AG08396 (cell line): ENCODE data around the gene MYO1D.
"Not testable (repeated sequence)": the region's sequence is repeated elsewhere in the genome, so short reads cannot be mapped to it uniquely, and the experiment has no call there.

Source experiments
- DNase-seq: peaks from one replicate; pipeline ENCODE4 v3.0.0; 2012; ENCODE audit warnings: low spot score, mixed read lengths

Gene MYO1D

DNA sequence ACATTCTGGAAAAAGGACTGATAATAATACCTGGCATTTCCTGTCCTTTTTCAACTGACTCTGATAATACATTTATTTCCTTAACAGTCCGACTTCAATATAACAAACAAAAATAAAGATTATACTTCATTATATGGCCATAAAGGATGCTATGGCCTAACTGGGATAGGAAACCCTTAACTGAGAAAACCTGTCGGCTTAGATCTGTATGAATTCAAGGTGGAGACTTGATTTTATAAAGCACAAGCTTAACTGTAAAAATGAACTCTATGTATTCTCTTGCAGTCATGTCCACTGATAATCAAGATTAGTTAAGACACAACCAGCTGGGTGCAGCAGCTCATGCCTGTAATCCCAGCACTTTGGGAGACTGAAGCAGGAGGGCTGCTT is 102.2 kb downstream of the MYO1D start:
- DNase-seq = no peak

DNA sequence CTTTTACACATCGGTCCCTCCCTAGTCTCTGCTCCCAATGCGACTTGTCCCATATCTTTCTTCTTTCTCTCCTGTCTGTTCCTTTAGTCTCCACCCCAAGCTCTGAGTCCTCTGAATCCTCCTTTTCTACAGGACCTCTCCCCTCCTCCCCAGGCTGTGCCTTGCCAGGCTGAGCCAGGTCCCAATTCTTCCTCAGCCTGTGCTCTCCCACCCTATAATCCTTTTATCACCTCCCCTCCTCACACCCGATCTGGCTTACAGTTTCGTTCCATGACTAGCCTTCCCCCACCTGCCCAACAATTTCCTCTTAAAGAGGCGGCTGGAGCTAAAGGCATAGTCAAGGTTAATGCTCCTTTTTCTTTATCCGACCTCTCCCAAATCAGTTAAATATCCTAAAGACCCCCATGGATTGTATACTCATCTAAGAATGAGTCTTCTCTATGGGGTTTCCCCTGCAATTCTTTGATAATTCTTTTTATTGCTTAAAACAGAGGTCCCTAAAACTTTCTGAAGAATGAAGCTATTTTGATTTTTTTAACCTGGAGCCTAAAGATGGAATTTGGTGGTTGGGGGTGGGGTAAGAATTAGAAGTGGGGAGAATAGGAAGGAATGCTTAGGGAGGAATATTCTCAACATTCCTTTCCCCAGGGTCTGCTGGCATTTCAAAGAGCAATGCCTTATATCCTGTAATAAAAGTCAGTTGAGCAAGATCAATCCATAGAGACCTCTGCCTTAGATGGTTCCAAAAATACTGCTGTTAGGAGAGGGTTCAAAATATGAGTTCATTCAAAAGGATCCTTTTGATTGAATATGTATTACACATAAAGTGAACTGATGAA is 102.8 kb downstream of the MYO1D start:
- DNase-seq = no peak

DNA sequence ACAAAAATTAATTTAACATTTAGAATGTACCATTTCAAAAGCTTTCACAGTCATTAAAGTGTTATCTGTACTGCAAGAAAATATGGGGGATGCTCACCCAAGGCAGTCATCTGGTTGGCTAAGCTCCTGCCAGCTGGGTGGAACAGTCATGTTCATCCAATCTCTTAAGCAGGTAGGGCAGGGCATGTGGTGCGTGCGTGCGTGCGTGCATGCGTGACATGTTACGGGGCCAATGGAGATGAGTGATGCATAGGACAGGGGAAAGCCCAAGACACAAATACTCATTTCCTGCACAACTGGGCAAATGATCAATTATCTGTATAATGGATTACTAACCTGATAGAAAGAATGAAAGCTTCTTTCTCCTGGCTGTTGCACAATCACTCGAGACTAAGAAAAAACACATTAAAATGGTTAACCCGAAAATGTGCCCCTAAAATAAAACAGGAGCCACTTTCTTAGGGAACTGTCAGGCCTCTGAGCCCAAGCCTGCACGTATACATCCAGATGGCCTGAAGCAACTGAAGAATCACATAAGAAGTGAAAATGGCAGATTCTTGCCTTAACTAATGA is 104.4 kb downstream of the MYO1D start:
- DNase-seq = no peak

DNA sequence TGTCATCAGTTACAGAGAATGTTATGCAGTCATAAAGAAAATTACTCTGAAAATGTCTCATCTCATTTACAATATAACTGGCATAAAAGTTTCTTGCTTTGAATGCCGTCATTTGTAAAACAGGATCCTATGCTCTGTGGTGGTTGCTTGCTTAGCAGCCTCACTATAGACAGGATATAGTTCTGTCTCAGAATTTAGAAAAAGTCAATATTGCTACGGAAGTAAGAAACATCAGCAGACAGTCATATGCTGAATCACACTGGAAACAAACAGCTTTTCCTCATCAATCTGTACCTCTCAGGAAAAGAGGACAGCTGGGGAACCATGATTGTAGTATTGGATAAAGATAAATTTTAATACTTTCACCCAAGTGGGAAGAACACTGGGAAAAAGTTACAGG is 105.5 kb downstream of the MYO1D start:
- DNase-seq = no peak

DNA sequence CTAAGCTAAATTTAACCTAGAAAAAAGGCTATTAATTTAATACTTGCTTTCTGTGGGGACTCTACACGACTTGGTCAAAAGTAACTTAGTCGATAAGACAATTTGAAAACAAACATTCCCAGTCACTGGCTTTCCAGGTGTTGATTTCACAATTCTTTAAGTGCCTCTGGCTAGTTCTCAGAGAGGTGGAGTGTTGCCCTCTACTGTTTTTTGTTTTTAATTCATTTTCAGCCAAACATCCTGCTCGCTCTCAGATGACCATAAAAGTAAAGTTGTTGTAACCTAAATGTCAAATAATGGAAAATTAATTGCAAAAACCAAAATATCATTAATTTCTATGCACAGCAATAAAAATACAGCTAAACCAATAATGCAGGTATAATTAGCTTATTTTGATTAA is 107.1 kb downstream of the MYO1D start:
- no peak for DNase-seq

DNA sequence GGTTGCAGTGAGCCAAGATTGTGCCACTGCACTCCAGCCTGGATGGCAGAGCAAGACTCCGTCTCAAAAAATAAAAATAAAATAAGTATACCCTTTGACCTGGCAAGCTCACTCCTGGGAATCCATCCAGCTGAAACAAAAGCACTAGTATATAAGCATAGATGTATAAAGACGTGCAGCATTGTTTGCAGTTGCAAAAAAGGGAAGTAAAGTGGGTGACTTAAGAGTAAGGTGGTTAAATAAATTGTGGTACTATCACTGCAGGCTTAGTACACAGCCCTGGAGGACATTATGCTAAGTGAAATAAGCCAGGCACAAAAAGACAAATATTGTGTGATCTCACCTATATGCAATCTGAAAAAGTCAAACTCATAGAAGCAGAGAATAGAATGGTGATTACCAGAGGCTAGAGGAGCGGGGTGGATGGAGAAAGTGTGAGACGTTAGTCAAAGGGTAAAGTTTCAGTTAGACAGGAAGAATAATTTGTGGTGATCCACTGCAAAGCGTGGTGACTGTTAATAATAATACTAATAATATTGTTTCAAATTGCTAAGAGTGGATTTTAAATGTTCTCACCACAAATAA is 113.0 kb downstream of the MYO1D start:
- no peak for DNase-seq

DNA sequence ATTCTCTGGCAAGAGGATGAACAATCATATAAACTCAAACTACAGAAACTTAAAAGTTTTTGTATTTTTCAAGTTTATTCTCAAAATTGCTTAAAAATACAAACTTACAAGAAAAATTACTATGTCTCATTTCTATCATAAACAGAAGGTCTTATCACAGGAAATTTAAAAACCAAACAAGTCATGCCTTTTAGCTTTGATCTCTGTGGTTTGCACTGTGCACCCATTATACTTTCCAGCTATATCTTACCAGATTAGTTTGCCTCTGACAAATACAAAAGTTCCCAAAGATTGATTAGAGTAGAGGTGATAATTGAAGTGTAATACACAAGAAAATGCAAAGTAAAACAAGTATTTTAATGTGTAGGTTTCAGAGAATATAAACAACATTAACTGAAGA is 117.4 kb downstream of the MYO1D start:
- no peak for DNase-seq

DNA sequence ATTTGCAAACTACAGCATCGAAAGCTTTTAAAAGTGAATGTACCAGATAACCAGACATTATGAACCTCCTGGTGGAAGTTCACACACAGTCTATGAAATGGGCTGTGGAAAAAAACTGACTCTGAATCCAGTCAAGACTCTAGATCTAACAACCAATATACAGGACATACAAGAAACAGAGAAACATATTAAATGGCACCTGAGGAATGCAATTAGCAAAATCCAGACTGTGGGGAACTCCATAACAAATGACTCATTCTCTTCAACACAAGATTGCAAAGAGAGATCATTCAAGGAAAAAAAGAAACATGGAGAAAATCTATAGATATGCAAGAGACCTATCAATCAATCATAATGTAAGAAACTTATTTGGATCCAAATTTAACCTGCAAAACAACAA is 119.0 kb downstream of the MYO1D start:
- DNase-seq = no peak

DNA sequence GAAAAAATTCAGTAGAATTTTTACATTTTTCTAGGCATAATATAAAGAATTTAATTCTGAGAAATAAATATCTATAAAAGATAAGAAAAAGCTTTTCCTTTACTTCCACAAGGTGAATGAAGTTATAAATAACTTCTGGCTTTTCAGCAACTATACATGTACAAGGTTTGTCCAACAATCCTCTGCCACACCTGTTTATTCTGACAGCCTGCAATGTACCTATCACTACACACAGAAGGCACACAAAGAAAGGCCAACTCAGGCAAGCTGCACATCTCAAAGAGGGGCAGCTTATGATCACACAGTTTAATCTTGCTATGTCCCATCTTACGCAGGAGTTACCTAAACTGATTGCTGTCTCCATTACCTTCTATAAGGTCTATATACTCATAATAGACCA is 120.2 kb downstream of the MYO1D start:
- no peak for DNase-seq

DNA sequence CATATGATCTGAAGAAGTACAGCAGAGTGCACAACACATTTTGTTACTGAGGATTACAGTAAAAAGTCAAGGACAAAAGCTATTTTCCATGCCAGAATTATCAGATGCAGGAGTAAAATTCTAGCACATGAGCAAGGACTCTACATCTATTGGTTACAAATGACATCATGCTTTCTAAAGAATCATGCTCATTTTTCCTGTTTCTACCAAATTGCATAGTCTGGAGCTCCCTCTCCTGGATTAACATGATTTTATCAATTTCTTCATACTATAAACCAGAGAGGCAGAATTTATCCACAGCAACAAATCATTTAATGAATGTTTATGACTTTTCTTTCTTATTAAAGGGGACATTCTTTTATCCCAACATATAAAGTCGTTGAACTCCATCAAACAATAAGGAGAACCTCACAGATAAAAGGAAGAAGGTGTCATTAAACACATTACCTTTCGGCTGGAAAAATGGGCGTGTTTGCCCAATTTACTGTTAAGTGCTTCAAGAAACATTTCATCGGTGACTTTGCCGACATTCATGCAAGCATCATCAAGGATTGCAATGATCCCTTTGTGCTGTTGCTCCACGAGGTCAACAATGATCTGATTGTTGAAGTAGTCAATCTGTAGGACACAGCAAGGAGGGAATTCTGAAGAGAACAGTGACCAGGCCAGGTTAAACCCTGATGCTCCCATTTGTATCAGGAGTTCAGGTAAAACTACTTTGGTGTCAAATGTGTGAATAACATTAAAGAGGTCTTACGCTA is 121.7 kb downstream of the MYO1D start:
- DNase-seq = peak; percentile 46

DNA sequence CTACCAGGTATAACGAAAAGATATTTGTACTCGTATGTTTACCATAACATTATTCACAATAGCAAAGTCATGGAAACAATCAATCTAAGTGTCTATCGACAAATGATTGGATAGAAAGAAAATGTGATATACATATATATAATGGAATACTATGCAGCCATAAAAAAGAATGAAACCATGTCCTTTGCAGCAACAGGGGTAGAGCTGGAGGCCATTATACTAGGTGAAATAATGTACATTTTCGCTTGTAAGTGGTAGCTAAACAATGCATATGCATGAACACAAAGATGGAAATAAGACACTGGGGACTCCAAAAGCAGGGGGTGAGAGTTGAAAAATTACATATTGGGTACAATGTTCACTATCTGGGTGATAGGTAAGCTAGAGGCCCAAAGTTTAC is 124.0 kb downstream of the MYO1D start:
- no peak for DNase-seq

DNA sequence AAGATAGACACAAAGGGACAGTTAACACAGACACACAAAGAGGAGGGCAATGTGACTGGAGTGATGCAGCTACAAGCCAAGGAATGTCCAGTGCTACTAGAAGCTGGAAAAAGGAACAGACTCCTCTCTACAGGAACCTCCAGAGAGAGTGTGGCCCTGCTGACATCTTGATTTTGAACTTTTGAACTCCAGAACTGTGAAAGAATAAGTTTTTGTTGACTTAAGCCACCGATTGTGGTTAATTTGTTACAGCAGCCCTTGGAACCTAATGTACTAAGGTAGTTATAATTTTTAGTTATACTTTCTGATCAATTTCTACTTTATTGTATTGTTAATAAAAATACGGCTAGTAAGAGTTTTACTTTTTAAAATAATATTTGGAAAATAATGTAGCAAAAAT is 129.1 kb downstream of the MYO1D start:
- DNase-seq = no peak

DNA sequence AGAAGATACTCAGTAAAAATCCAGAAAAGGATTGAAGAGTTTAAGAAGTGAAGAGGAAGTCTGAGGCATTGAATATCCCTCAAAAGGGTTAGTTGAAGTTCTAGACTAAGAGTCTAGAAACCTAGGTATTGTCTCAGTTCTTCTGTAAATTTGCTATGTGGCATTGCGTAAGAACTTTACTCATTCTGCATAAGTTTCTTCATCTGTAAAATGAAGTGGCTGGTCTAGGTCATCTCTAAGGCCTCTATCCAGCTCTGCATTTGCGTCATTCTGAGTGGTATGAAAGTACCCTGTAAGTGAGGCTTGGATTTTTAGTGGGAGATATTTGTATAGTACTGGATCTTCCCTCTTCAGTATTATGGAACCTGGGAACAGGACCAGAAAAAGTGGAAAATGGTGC is 130.2 kb downstream of the MYO1D start:
- DNase-seq = no peak

DNA sequence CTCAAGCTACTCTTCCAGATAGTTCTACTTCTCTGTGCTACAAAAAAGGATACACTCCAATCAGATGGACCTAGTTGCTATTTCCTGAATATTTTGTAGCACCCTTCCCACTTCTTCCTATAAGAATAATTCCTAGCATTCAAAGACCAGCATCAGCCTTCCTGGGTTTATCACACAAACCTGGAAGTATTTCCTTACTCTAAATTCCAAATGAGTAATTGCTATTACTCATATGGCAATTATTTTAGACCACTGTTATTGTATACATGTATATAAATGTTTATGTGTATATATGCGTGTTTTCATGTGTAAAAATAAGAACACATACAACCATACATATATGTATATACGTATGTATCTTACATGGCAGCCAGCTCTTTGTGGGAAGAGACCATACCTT is 130.6 kb downstream of the MYO1D start:
- no peak for DNase-seq

DNA sequence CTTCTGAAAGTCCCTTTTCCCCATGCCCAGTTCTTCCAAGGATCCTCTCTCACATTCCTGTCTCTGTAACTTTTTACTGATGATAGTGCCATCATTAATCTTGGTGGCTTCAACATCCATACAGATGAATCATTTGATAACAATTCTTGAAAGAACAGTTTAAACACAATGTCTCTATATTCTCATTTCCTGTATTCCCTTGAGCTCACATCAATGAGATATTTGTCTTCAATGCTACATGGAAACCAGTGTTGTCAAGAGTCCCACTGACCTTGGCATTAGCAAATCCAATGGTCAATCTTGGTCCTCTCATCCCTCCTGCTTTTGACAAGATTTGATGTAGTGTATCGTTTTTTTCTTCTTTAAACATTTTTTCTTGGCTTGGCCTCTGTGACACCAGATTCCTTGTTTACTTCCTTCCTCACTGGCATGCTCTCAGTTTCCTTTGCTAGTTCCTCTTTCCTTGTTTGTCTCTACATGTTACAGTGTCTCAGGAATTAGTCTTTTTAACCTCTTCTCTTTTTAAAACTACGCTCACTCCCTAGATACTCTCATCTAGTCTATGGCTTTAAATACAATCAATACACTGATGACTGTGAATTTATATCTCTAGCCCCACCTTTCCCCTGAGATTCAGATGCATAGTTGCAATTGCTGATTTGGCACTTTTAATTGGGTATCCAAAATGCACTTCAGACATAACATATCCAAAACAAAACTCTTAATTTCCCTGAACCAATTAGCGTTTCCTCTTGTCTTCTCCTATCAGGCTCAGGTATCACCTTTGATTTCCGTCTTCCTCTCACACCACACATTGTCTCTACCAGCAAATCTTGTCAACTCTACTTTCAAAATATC is 134.0 kb downstream of the MYO1D start:
- DNase-seq = no peak

DNA sequence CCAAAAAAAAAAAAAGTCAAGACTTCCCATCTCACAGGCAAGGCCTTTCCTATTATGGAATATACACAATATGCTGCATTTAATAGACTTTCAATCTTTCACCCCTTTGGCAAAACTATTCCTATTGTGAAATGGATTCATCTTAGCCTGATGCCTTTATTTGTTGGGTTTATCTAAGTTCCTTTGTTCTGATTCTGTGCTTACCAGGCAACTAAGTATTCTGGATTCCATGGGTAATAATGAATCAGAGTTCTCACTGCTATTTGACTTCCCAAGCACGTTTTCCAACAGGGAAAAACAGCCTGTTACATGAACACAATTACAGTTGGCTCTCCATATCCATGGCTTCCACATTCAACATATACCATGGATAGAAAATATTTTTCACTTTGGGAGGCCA is 135.5 kb downstream of the MYO1D start:
- DNase-seq = no peak

DNA sequence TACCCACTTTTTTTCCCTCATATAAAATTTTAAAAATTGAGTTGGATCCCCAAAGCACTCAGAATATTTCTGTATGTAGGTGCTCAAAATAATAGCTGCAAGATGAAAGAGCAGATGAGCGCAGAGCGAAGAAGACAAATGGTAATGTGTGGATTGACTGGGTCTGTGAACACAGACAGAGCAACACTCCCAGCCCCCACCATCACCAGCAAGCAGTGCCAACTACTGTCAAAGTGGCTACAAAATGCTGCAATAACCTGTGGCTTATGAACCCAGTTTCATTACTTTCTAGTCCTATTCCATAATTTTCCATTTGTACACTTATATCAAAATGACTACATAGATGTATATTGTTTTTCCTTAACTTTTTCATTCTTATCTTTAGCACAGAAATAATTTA is 137.2 kb downstream of the MYO1D start:
- DNase-seq = no peak

DNA sequence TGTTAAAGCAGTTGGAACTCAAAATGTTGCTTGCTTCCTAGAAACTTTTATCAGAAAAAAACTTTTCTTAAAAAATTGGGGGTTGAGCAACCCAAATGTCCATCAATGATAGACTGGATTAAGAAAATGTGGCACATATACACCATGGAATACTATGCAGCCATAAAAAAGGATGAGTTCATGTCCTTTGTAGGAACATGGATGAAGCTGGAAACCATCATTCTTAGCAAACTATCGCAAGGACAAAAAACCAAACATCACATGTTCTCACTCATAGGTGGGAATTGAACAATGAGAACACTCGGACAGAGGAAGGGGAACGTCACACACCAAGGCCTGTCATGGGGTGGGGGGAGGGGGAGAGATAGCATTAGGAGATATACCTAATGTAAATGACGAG is 137.8 kb downstream of the MYO1D start:
- DNase-seq = not testable (repeated sequence)

DNA sequence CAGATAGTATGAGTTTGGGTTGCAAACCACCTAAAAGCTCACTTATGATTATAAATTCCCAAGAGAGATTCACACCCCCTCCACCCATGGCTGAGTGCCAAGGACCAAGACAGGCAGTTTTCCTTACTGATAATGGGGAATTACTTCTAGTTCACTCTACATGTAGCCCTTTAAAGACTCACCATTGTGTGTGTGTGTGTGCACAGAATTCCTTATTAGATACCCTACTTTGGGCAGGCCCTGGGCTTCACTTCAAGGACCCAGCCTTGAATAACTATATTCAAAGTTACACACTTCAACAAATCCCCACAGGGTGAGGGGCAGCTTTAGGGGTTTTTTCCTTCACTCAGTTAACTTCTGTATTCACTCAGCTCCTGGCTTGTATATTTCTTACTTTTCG is 143.5 kb downstream of the MYO1D start:
- DNase-seq = no peak

DNA sequence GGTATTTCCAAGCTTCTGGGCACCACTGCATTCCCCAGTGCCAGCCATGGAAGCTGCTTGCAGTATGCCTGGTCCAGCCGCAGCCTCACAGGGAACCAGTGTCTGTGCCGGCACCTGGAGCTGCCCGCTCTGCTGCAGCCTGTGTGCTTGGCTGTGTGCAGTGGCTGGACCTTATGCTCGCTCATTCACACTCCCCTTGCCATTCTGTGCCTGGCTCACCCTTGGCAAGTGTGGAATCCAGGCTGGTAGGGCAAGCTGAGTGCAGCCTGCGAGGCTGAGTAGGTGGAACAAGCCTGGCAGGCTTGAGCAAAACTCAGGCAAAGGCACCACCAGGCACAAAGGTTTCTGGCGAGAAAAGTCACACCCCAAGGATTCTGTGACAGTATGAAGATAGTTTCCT is 144.0 kb downstream of the MYO1D start:
- no peak for DNase-seq

DNA sequence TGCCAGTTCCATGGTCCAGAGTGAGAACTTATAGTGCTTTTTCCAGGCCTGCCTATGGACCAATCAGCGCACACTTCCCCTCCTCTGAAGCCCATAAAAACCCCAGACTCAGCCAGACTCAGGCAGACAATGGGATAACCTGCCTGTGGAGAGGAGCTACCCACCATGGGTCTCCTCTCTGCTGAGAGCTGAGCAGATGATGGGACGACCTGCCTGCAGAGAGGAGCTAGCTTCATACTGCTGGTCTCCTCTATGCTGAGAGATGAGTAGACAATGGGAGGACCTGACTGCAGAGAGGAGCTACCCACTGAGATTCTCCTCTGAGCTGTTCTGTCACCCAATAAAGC is 144.7 kb downstream of the MYO1D start:
- DNase-seq = no peak
